Left forelimb (tissue), 1 donor: ENCODE results near the gene CENPP.
A peak's percentile ranks its signal among the peaks of the same experiment; 100 is the strongest.
"Not testable (repeated sequence)": the region's sequence is repeated elsewhere in the genome, so short reads cannot be mapped to it uniquely, and the experiment has no call there.

ENCODE experiments used
- DNase-seq: peaks from one replicate; pipeline ENCODE4 v3.0.0-alpha.2; 2018; ENCODE audit warnings: low spot score

The CENPP gene

DNA sequence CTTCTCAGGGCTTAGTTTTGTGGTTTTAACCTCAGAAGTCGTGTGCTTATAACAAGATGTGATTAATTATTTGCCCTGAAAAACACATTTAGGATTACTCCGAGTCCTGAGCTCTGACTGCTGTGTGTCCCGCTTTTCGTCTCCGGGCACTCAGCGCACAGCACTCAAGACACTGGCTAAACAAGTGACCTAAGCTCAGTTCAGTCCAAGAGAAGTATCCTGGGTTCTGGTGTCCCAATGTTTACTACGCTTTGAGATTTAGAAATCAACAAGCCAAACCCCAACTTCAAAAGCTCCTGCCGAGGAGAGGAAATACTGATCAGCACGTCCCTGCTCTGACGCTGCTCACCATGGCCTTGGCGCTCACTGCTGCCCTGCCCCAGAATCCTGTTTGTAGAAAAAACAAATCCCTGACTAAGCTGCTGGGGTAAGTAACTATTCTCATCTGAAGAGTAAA, 290.9 kb downstream of the CENPP start:
- peak; percentile 60 for DNase-seq

DNA sequence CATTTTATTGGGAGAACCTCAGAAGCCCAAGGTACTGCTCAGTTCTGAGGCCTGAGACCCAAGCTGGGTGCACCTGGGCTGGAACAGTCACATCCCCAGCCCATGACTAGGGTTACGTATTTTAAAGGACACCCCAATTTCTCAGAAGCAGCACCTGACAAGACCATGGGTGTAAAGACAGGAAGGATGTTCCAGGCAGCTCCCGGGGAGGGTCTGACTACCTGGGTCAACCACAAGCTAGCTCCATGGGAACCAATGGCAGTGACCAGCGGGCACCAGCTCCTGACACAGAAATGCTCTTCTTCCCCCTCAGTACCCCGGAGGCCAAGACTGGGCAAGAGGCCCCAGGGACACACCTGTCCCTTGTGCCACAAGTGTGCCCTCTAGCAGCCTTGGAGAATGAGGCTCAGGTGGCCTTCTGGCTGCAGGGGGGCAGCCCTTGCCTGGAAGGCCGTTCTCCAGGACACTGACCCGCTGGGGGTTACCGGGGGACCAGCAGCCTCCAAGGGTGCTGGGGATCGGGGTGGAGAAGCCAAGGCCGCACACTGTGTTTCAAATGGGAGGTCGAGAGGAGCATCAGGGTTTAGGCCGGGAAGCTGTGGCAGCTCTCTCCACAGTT, 291.6 kb downstream of the CENPP start:
- peak; percentile 62 for DNase-seq

DNA sequence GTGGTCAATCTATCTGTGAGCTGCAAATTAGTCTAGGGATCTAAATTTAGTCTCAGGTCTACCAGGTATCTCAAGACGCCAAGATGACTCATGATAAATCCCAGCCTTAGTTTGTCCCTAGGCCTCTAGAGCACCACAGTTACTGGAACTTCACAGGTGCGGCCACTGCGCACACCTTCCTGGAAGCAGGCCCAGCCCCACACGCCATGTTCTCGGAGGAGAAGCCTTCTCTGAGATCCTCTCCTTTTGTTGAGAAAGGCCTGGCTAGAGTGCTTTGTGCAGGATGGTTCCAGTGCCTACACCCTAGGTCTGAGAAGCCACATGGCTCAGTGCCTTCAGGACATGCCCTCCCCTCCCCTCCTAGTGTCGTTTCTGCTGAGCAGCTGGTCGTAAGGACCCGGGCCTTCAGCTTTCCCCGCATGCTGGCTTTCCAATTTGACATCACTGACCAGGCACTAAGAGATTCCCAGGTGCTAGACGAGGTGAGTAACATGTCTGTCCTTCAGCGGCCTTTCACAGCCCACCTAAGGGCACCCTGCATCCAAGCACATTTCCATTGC, 292.3 kb downstream of the CENPP start:
- DNase-seq = peak; percentile 48

- peak; percentile 18 for DNase-seq
Measured at GRCh38 chr9:92618633-92619225, 293.0 kb downstream of the CENPP start.

DNA sequence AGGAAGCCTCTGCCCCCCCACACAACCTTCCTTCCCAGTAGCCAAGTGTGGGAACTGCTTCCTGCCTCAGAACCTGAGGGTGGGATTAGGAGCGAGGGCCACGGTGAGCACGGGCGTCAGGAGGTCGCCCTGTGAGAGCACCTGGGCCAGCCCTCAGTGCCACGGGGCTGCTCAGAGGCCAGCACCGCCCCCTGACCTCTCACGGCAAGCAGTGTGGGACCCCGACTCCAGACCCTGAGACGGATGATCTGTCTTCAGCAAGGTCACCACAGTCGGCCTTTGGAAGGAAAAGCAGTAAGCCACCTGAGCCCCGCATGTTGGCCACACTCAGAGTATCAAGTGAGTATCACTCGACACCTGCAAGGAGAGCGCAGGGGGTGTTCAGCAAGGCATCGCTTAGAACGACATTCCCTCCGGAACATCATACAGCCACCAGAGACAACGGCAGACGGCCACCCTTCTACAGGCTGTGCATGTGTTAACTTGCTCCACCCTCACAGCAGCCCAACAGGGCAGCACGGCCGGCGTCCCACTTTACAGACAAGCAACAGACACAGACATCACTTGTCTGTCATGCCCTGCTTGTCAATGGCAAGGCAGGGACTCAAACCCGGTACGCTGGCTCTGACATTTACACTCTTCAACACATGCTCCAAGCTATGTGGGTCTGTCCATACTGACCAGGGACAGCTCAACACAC, 294.0 kb downstream of the CENPP start:
- DNase-seq = no peak

DNA sequence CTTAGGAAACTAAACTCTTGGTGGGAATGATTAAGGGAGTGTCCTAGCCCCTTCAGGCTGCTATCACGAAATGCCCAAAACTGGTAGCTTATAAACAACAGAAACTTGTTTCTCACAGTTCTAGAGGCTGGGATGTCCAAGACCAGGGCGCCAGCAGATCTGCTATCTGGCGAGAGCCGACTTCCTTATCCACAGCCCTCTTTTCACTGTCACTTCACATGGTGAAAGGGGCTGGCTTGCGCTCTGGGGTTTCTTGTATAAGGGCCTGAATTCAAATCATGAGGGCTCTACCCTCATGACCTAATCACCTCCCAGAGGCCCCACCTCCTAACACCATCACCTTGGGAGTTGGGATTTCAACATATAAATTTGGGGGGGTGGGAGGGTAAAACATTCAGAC, 295.1 kb downstream of the CENPP start:
- DNase-seq = peak; percentile 42

GRCh38 chr9:92623936-92624335, 298.2 kb downstream of the CENPP start:
- DNase-seq = not testable (repeated sequence)

DNA sequence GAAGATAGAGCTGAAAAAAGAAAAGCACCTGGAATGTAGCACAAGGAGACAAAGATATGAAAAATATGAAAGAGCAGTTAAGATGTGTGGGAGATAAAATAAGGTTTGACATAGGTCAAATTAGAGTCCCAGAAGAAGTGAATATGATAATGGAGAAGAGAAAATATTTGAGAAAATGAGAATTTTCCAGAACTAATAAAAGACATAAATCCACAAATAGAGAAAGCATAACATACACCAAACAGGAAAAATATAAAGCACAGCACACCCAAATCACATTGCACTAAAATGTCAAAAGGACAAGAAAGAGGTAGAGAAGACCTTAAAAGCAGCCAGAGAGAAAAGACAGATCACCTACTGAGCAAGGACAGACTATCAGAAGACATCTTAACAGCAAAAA, 300.7 kb downstream of the CENPP start:
- no peak for DNase-seq

- DNase-seq = no peak
Measured at GRCh38 chr9:92627651-92628050, 301.9 kb downstream of the CENPP start.

DNA sequence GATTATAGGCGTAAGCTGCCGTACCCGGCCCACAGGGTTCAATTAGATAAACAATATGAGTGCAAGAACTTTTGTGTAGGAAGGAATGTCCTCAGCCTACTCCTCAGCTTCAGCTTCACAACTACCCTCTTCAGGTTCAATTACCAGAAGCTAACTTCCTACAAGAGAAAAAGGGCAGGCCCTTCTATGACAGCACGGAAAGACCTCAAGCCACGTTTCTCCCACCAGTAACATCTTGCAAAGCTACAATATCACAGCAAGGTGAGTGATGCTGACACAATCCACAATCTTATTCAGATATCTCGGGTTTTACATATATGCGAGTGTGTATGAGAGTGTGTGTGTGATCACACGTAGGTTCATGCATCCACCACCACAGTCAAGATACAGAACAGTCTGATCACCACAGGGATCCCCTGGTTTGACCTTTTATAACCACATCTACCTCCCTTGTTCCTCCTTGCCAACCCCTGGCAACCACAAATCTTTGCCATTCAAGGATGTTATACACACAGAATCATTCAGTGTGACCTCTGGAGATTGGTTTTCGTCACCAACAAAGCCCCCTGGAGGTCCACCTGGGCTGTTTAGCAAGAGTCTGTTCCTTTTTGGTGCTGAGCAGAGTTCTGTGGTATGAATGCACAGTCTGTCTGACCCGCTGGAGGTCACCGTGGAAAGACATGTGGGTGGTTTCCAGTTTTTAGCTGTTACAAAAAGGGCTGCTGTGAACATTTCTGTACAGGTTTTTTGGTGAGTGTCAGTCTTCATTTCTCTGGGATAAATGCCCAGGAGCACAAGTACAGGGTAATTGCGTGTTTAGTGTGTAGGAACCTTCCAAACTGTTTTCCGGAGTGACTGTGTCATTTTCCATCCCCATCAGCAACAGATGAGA, 305.9 kb downstream of the CENPP start:
- peak; percentile 60 for DNase-seq

- peak; percentile 48 for DNase-seq
Measured at GRCh38 chr9:92632641-92633040, 306.9 kb downstream of the CENPP start.

- DNase-seq = peak; percentile 66
Measured at GRCh38 chr9:92633614-92634278, 308.0 kb downstream of the CENPP start.

DNA sequence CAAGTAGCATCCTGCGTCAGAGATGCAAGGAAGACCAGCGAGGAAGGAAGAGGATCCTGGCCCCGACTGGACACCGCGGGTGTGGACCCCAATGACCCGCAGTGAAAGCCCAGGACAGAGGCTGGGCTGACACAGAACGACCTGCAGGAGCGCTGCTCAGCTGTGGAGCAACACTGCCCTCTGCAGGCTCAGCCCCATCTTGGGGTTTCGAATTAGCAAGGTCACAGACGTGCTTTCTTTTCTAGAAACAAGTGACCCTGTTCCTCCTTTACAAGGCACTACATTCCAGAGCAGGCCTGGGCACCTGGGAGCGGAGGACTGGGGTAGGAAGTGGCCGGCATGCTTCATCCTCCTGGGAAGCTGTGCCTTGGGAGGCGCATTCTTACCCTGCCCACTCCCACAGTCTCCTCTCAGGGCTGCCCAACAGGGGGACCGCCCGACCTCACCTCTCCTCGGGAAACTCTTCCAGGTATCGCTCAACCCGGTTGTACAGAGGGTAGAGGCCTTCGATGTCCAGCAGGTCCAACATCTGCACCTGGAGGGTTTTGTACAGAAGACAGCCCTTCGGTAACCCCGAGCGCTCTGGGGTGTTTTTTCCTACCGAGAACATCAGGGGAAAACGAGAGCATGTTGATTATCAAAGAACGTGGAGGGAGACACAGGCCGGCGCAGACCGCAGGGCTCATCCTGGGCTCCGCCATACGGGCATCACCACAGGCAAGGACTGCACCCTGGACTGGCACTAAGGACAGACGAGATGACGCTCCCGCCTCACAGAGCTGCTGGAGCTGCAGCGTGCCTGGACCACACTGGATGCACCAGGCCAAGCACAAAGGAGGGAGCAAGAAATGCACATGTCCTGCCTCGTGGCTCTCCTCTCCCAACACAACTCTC, 309.2 kb downstream of the CENPP start:
- DNase-seq = peak; percentile 89

- peak; percentile 23 for DNase-seq
Measured at GRCh38 chr9:92635760-92636159, 310.0 kb downstream of the CENPP start.

- peak; percentile 9 for DNase-seq
Measured at GRCh38 chr9:92636627-92637026, 310.9 kb downstream of the CENPP start.

GRCh38 chr9:92637326-92637725, 311.6 kb downstream of the CENPP start:
- DNase-seq = peak; percentile 53

DNA sequence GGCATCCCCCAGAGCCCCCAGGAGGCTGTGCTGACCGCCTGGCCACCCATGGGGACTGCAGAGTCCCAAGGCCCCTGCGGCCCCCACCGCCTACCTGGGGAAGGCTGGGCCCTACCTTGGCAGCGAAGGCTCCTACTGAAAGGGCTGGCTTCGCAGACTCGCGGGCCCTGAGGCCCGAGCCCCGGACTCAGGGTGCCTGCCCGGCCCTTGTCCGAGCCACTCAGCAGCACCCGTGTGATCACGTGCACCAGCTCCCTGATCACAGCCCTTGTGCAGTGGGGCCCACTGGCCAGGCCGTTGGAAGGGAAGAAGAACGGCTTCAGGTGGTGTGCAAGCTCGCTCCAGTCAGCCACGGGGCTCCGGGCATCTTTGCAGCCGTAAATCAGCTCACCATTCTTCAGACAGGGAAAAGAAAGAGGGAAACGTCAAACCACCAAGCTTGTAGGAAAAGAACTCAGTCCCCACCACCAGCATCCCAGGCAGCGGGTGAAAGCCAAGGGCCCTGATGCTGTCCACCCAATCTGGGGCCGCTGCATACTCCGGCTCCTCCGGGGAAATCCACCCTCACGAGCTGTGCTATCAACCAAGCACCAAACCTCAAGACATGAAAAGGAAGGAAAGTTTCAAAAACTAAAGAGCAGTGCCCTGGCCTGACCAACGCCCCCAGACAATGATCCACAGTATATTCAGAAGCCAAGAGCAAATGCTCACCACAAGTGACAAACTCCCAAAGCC, 312.3 kb downstream of the CENPP start:
- peak; percentile 57 for DNase-seq

- peak; percentile 49 for DNase-seq
Measured at GRCh38 chr9:92638621-92639101, 312.9 kb downstream of the CENPP start.

- DNase-seq = peak; percentile 12
Measured at GRCh38 chr9:92639124-92639523, 313.4 kb downstream of the CENPP start.
